IPS-15b (cell line): ENCODE results near the gene PON2.

Experiments used
- H3K27me3 ChIP-seq: one replicate; pipeline ENCODE4 v1.6.1; 2013; ENCODE audit warnings: low read length; ENCODE audit not compliant: control insufficient read depth, insufficient read depth
- H3K36me3 ChIP-seq: one replicate; pipeline ENCODE4 v1.6.1; 2013; ENCODE audit warnings: low read length; ENCODE audit not compliant: control insufficient read depth, insufficient read depth
- H3K4me1 ChIP-seq: one replicate; pipeline ENCODE4 v1.6.1; 2013; ENCODE audit warnings: mild to moderate bottlenecking, low read length; ENCODE audit not compliant: control insufficient read depth, insufficient read depth
- H3K4me3 ChIP-seq: one replicate; pipeline ENCODE4 v1.5.1; 2013; ENCODE audit warnings: low read depth, low read length
- H3K9ac ChIP-seq: one replicate; pipeline ENCODE4 v1.6.1; 2013; ENCODE audit warnings: low read depth, mild to moderate bottlenecking, low read length
- H3K9me3 ChIP-seq: one replicate; pipeline ENCODE4 v1.6.1; 2013; ENCODE audit warnings: mild to moderate bottlenecking, low read length; ENCODE audit not compliant: control insufficient read depth, insufficient read depth

PON2 gene

DNA sequence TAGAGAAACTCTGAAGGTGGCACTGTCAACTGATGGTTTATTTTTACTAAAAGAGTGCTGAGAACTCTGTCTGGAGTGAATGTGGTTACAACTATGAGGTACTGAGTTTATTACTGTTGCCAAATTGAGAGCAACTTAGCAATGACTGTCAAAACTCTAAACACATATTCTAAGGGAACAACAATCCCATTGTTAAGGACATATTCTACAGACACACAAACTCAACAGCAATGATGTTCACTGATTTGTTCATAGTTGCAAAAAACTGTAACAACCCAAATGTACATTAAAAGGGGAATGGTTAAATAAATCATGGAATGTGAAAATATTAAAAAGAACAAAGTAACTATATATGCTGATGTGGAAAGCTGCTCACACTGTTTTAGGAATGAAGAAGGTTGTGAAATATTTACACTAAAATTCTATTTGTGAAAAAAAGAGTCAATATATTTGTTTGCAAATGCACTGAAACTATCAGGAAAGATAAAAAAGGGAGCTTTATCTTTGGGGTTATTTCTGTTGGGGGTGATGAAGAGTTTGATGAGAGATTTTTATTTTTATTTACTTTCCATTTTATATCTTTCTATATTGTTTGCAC is 12.9 kb downstream of the PON2 start:
- no peaks in the 10 kb centered on the region for H3K36me3 ChIP-seq
- no peaks in the 10 kb centered on the region for H3K27me3 ChIP-seq
- no peak overlapping the region for H3K4me3 ChIP-seq
- no peaks in the 10 kb centered on the region for H3K4me1 ChIP-seq
- H3K9me3 ChIP-seq = no peaks in the 10 kb centered on the region
- no peak overlapping the region for H3K9ac ChIP-seq

DNA sequence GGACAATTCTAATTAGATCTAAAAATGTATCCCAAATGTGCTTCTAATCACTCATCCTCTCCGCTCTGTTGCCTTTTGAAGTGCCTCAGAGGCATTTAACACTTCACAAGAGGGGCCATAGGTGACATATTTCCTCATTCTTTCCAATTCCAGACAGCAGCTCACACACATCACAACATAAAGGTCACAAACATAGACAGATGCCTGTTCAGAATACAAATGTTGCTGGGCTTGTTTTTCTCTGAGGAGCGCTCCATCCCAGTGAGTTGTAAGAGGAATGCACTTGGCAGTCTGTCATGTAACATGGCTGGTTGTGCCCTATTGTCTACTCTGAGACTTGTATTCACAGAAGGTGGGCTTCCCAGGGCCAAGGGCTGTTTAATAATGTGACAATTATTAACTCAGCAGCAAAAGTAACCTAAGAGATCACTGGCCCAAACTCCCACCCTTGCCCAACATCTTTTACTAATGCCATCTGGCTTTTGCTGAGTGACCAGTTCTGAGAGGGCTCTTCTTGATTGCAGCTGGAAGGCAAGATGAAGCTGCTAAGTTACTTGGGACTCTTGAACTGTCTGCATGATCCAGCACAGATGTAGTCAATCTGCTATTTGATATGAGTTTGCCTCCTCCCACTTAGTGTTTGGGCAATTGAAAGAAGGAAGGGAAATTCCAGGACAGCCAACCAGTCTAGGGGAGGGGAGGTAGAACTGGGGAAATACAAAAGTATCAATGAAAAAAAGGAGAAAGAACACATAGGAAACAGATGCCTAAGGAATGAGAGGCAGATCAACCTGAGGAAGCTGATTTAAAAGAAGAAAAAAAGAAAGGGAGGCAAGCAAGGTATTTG is 13.6 kb downstream of the PON2 start:
- Histone ChIP-seq H3K36me3 (no peaks in the 10 kb centered on the region), H3K9ac (no peak overlapping the region), H3K4me3 (no peak overlapping the region), H3K9me3 (no peaks in the 10 kb centered on the region), H3K27me3 (no peaks in the 10 kb centered on the region), H3K4me1 (no peaks in the 10 kb centered on the region)

DNA sequence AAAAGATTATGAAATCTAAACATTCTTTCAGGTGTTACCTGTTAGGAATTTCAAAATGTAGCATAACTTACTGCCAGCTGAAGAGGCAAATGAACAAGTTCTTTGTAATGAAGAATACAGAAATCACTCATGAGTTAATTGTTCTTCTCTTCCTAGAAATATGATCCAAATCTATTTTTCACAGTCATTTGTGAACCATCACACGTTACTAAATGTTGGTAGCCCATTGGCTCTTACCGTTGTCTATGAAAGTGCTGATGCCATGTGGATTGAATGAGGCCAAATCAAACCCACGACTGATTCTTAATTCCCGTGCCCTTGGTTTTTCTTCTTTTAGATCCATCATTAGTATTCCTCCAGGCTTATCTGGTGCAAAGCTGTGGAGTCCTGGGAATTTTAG is 22.8 kb downstream of the PON2 start:
- H3K9me3 ChIP-seq = no peaks in the 10 kb centered on the region
- no peaks in the 10 kb centered on the region for H3K27me3 ChIP-seq
- H3K4me1 ChIP-seq = no peaks in the 10 kb centered on the region
- no peak overlapping the region for H3K4me3 ChIP-seq
- no peak overlapping the region for H3K9ac ChIP-seq
- H3K36me3 ChIP-seq = no peaks in the 10 kb centered on the region

DNA sequence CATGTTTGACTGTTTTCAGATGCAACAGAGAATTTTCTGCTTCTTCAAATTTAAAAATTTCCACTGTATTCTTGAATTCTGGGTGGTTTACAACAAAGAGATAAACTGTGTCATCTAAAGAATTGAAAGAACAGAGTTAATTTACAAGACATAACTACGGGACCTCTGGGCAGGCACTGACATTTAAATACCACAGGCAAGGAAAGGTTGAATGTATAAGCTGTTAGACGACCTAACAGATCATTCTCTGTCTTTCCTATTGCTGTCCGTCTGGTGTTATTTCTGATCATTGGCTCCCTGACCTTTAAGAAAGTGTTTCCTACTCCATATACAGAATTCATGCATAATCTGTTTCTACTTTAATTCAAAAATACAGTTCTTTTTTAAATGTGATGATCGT is 23.2 kb downstream of the PON2 start:
- H3K36me3 ChIP-seq = no peaks in the 10 kb centered on the region
- H3K4me1 ChIP-seq = no peaks in the 10 kb centered on the region
- no peaks in the 10 kb centered on the region for H3K27me3 ChIP-seq
- H3K9ac ChIP-seq = no peak overlapping the region
- H3K9me3 ChIP-seq = no peaks in the 10 kb centered on the region
- no peak overlapping the region for H3K4me3 ChIP-seq

DNA sequence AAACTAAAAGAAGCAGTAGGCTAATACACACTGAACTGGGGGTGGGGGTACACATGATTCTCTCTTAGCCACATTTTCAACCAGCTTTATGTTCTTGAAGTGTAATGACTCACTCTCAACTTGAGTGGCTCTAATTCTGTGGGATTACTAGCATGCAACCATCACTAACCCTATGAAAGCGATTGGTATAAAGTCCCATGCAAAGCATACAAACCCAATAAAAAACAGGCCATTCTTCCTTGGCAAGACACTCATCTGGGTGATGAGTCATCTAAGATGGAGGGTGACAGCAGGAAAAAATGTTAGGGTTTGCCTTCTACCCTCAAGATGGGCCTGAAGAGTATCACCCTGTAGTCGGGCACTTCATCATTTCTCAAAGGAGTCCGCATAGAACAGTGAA is 23.8 kb downstream of the PON2 start:
- H3K4me1 ChIP-seq = no peaks in the 10 kb centered on the region
- H3K27me3 ChIP-seq = no peaks in the 10 kb centered on the region
- H3K4me3 ChIP-seq = no peak overlapping the region
- no peaks in the 10 kb centered on the region for H3K36me3 ChIP-seq
- H3K9ac ChIP-seq = no peak overlapping the region
- H3K9me3 ChIP-seq = no peaks in the 10 kb centered on the region

DNA sequence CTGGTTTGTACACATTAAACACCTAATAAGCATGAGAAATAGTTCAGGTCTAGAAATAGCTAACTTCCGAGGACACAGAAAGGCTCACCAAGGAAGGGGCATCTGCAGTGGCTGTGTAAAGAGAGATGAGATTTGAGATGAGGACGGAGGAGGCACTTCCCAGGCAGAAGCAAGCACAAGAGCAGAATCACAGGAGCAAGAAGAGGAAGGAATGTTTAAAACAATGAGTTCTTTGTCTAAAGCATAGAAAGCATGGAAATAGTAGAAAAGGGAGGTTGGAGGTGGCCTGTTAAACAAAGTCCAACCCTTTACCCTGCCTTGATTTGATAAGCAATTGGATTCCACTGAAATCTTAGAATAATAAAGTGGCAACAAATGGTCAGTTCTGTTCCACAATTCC is 27.1 kb downstream of the PON2 start:
- Histone ChIP-seq H3K4me1 (no peaks in the 10 kb centered on the region), H3K4me3 (no peak overlapping the region), H3K36me3 (no peaks in the 10 kb centered on the region), H3K27me3 (no peaks in the 10 kb centered on the region), H3K9ac (no peak overlapping the region), H3K9me3 (no peaks in the 10 kb centered on the region)

DNA sequence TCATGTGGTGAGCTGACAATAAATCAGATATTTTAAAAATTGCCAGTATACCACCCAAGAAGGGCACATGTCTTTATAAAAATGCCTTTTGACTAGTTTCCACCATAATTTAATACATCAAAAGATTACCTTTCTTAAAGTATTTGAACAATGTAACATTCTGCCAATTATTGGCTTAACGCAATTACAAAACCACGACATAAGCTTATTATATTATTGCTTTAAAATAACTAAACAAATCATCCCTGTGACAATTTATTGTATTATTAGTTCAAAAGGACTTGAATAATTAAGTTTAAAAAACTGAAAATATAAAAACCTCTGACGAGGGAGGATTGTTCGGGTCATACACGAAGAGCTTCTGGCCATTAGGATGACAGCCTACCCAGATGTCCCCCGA is 29.0 kb downstream of the PON2 start:
- no peaks in the 10 kb centered on the region for H3K27me3 ChIP-seq
- H3K36me3 ChIP-seq = no peaks in the 10 kb centered on the region
- H3K9me3 ChIP-seq = no peaks in the 10 kb centered on the region
- no peak overlapping the region for H3K4me3 ChIP-seq
- no peak overlapping the region for H3K9ac ChIP-seq
- H3K4me1 ChIP-seq = no peaks in the 10 kb centered on the region

DNA sequence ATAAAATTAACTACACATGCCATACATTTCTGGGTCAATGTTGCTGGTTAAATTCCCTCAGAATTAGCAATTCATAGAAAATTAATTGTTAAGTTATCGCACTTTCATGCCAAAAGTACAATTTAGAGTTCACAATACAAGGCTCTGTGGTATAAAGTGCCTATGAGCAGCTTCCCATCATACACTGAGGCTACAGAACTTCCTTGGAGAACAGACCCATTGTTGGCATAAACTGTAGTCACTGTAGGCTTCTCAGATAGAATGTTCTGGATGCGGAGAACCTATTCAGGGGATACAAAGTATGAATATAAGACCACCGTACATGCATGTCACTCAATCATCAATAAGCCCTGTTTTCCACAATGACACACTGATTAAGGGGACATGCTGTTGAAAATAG is 29.6 kb downstream of the PON2 start:
- Histone ChIP-seq H3K9ac (no peak overlapping the region), H3K36me3 (no peaks in the 10 kb centered on the region), H3K4me3 (no peak overlapping the region), H3K9me3 (no peaks in the 10 kb centered on the region), H3K27me3 (no peaks in the 10 kb centered on the region), H3K4me1 (no peaks in the 10 kb centered on the region)

DNA sequence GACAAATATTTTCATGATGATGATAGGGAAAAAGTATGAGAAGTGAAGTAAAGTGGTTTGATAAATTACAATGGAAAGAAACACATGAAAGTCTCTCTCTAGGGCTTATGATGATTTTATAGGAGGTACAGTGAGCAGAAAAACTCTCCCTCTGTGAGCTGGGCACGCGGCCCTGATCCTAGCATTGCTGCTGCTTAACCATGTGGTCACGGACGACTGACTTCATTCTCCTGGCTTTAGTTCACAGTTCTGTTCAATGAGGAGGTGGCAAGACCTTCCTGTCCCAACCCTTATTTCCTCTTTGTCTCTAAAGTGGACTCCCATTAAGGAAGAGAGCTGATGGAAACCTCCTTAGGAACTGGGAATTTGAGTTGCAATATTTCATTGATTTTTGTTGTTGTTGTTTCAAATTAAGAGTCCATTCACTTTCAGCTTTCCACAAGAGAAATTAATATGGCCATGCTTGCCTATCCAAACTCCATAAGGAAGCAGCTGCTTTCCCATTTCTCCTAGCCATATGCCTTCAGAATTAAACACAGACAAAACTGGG is 30.4 kb downstream of the PON2 start:
- H3K9ac ChIP-seq = no peak overlapping the region
- H3K9me3 ChIP-seq = no peaks in the 10 kb centered on the region

DNA sequence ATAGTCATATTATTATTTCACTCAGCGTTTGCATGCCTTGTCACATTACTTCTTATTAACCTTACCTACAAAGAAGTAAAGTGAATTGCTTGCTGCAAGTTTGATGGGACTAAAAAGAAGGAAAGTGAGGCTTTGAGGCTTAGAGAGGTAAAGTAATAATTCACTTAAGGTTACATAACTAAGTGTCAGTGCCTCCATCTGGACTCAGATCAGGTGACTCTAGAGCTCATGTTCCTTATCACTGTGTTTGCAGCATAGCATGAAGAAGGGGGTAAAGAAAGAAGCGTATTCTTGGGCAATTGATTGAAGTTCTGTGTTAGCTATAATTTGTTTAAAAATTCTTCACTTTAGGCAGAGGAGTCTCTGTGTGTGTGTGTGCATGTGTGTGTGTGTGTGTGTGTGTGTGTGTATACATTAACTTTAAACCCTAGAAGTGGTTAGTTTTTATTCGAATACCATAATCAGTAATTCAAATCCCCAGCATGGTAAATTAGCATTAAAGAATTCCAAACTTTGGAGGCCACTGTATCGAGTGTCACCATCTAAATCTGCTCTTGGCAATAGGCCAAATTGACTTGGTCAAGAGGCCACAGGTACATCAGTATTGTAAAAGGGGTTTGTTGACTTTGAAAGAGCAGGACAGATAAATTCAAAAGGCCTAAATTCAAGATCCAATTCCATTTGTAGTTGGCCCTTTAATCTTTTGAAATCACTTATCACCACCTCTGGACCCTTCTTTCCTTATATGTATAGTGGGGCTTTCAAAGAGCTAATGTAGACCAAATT is 36.5 kb downstream of the PON2 start:
- H3K9ac ChIP-seq = no peak overlapping the region
- H3K4me3 ChIP-seq = no peak overlapping the region
- H3K36me3 ChIP-seq = no peaks in the 10 kb centered on the region
- no peaks in the 10 kb centered on the region for H3K9me3 ChIP-seq
- H3K4me1 ChIP-seq = no peaks in the 10 kb centered on the region
- H3K27me3 ChIP-seq = peaks cover 12% of the 10 kb centered on the region

More for the DNA sequence above, 30.4 kb downstream of the PON2 start:
- Histone ChIP-seq H3K4me3 (no peak overlapping the region), H3K4me1 (no peaks in the 10 kb centered on the region), H3K27me3 (no peaks in the 10 kb centered on the region), H3K36me3 (no peaks in the 10 kb centered on the region)

DNA sequence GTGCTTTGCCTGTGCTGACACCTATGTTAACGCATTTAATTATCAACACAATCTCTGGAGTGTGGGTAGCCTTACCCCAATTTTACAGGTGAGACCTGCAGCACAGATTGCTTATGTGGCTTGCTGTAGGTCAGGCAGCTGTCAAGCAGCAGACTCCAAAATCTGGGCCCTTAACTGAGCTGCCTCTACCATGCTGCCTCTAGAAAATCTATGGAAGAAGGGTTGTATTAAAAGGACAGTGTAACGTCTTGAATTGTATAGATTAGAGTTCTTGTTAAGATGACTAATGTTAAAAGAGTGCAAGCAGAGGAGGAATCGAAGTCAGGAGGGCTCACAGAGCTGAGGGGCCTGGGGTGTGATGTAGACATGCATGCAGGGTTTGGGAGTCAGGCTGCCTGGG is 37.4 kb downstream of the PON2 start:
- peak overlapping the region; percentile 83 for H3K4me3 ChIP-seq
- H3K36me3 ChIP-seq = no peaks in the 10 kb centered on the region
- no peaks in the 10 kb centered on the region for H3K4me1 ChIP-seq
- H3K27me3 ChIP-seq = peaks cover 12% of the 10 kb centered on the region
- H3K9me3 ChIP-seq = no peaks in the 10 kb centered on the region
- no peak overlapping the region for H3K9ac ChIP-seq
